GM12892 (cell line): ENCODE measurements around the gene CNDP2.

Experiments
- DNase-seq: peaks from one replicate; pipeline ENCODE4 v3.0.0; 2011; ENCODE audit not compliant: insufficient read length
- FAIRE-seq: peaks from 2 replicates; lab custom pipeline; 2011; peaks lifted over from hg19 to GRCh38; lab: Jason Lieb, UNC
- POLR2A ChIP-seq: IDR thresholded peaks from 2 replicates; pipeline ENCODE4 v1.6.1; 2011; ENCODE audit warnings: low read depth, low read length, control low read depth
- POLR2AphosphoS5 ChIP-seq: IDR thresholded peaks from 2 replicates; pipeline ENCODE4 v1.6.1; 2011; ENCODE audit warnings: low read depth, low read length, control low read depth
- TAF1 ChIP-seq: IDR thresholded peaks from 2 replicates; pipeline ENCODE4 v1.6.1; 2011; ENCODE audit warnings: low read depth, mild to moderate bottlenecking, control low read depth, low read length, borderline replicate concordance

Gene CNDP2

DNA sequence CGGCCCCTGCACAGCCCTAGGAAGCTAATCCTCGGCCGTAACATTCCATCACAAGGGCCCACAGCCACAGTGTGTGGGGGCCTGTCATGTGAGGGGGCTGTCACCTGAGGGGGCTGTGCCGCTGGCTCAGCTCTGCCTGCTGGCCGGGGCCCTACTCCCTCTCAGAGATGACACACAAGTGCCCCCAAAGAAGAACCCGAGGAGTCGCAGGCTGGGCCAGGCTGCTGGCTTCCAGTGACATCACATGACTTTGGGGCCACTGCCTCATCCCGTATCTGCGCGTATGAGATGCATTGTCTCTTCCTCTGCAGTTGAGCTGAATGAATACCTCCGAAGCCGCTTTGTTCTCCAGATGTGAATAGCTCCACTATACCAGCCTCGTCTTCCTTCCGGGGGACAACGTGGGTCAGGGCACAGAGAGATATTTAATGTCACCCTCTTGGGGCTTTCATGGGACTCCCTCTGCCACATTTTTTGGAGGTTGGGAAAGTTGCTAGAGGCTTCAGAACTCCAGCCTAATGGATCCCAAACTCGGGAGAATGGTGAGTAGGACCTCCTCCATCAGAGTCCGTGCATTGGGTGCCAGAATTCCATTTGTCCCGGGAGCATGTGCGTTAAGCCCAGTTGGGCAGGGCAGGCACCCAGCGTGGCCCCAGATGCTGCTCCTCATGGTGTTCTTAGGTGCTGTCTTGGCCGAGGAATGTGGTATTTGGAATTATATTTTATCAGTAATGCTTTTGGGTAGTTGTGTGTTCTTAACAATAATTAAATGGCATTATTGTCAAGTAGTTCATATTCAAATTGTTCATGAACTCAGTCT lies 38.2 kb downstream of the CNDP2 start, which contains the start of gene CNDP1:
Gene CNDP1, plus strand, starts transcription at position 351 of the 820 bp plus-strand sequence. Its CDS starts 168 bp downstream, at position 519.
- FAIRE-seq (no peak), DNase-seq (no peak)
- TF ChIP-seq POLR2A (no peak), TAF1 (no peak), POLR2AphosphoS5 (no peak)

DNA sequence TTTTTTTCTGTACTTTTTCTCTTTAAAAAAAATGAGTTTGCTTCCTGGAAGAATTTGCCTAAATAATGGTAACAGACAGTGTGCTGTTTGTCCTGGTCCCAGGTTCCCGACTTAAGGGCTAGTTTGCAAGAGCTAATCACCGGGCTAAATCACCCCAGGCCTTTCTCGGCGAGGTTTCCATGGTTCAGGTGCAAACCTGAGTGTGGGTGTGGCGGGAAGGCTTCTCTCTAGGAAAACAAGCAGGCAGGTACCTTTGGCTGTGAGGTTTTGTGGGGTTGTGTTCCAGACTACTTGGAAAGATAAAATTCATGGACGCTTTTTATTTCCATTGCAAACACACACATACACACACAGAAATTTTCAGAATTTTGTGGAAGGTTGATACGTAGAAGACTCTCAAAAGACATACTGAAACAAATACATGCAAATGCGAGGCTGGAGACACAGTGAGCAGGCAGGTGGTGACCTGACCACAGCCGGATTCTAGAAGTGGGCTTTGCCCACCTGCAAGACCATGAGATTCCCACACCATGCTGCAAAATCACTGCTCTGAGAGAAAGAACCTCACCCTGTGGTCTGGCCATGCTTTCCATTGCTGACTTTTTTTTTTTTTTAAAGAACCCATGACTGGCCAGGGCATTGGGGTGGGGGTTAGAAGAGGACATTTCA lies 39.0 kb downstream of the CNDP2 start:
- TF ChIP-seq POLR2A (no peak), POLR2AphosphoS5 (no peak), TAF1 (no peak)
- DNase-seq (no peak), FAIRE-seq (no peak)

DNA sequence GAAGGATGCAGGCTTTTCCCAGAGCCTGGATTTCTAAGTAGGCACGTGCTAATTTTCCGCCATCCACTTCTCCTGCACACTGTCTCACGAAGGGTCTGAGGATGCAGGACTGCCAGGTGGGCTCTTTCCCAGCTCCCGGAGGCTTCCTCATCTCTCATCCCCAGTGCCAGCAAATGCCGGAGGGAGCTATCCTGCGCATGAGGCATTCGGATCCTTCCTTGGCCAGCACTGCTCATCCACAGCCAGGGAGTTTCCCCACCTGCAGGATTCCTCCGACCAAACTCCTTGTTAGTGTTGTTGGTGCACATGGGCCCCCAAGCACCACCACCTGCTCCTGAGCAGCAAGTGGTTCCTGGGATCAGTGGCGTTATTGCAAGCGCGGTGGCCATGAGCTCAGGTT lies 43.1 kb downstream of the CNDP2 start:
- no peak for TF ChIP-seq POLR2A
- TF ChIP-seq TAF1 = no peak
- no peak for TF ChIP-seq POLR2AphosphoS5
- DNase-seq = no peak
- no peak for FAIRE-seq

DNA sequence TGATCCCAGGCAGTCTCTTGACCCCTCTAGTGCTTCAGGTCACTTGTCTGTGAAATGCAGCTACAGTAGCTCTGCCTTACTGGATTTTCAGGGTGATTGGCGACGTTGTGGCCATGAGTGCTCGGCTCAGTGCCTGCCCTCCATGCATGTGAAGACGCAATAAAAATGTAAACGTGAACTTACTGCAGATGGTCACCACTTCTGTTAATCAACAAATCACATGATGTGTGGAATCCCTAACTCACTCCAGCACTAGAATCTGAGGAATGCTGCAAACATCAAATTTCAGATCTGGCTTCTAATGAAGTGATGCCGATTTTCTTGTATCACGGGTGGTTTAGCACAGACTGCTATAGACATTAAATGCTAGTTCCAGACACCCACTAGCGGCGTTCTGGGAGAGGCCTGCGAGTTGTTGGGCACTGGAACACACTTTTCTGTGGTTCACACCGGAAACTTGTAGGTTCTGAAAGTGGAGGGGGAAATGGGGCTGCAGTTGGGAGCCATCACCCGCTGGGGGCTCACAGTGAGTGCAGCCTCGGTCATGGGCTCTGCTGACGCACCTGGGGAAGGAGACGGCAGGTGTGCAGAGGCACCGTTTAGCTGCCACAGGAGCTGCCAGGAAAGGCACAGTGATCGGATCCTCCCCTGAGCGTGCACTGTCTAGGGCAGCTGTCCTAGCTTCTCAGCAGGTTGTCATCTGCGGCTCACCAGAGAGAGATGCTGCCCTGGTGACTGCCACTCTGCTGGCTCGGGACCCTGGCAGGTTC lies 44.7 kb downstream of the CNDP2 start:
- FAIRE-seq (no peak), DNase-seq (no peak)
- TF ChIP-seq POLR2A (no peak), POLR2AphosphoS5 (no peak), TAF1 (no peak)

DNA sequence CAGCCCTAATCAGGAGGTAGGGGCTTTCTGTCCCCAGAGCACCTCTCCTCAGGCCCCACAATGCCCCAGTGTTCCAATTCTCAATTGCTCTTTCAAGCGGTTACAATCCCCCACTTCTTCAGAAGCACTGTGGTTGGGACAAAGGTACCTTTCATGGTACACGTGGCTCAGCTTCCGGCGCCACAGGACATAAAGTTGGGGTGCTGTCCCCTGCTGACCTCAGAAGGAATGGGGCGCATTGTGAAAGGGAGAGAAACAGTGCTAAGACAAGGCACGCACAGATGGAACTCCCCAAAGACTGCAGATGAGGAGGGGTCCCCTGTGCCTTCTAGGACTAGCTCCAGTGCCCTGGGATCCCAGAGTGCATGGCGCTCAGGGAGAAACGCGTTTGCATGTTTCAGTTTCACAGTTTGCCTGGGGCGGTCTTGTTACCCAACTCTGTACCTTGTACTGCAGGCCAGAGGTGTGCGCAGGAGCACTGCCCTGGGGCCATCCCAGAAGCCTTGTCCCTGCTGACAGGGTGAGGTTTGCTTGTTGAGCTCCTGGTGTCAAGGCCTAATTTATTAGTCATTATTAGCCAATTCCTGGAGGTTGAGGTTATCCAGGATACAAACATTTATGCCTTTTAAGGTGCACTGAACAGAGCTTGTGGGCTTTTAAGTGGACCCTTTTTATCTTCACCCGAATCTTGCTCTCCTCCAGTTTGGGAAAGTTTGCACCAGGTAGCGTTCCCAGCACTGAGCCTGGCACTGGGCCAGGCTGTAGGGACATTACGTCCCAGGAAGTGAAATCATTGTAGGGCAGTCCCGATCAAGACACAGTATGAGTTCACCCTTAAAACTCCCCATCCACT lies 45.8 kb downstream of the CNDP2 start:
- no peak for FAIRE-seq
- no peak for DNase-seq
- TF ChIP-seq TAF1 (no peak), POLR2AphosphoS5 (no peak), POLR2A (no peak)

DNA sequence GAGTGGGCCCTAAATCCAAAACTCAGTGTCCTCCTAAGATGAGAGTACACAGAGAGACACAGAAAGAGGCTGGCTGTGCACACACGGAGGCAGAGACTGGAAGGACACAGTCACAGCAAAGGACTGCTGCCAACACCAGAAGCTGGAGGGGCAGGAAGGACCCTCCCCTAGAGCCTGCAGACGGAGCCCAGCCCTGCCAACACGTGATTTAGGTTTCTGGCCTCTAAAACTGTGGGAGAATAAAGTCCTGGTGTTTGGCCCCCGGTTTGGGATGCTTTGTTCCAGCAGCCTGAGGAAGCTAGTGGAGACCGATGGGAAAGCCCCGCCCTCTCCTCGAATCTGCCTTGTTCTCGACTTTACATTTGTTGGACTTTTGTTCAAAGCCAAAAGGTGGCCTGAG lies 48.7 kb downstream of the CNDP2 start:
- TF ChIP-seq POLR2AphosphoS5 (no peak), POLR2A (no peak), TAF1 (no peak)
- no peak for FAIRE-seq
- DNase-seq = no peak

DNA sequence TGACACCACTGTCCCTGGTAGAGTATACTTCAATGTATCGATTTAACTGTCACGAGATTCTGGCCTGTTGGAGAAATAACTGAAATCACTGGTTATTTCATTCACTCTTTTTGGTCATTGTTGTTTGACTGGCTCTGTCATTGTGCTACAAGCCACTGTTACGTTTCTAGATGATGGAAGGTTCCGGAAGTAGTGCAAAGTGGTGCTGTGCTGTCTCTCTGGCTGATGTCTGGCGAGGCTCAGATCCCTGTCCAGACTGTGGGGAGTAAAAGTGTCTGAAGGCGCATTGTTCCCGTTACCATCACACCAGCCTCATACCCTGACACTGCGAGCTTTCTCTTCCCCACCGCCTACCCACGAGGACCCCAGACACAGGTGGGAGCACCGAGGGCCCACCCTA lies 49.8 kb downstream of the CNDP2 start:
- TF ChIP-seq POLR2A = no peak
- no peak for TF ChIP-seq TAF1
- TF ChIP-seq POLR2AphosphoS5 = no peak
- FAIRE-seq = no peak
- no peak for DNase-seq

DNA sequence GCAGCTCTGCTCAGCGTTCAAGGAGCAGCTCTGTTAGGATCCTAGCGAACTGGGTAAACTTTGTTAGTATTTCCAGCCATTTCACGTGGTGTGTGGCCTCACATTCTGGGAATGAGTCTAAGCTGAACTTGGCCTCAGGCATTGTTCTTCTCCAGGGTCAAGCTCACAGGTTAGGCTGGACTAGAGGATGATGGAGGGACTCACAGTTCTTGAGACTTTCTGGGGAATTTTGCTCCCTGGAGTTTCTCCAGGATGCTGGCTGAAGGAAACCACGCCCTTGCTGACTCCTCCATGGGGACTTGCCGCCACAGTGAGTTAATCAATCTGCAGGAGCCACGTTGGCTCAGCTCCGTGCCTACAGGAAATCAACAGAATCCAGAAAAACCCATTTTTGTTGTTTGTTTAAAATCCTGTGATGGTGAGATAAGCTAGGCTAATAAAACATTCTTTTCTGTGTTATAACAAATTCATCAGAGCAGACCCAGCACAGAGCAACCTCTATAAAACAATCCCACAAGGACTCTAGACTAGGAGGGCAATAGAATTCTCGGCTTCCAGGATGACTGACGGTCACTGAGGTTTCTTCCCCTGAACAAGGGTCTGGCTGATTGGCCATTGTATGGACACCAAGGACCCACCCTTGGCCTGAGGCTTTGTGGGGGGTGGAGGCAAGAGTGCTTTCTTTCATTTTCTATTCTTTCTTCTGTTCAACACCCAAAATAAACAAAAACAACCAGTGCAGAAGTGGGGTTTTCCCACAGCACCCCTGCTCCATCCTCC lies 50.8 kb downstream of the CNDP2 start:
- TF ChIP-seq POLR2A = no peak
- TF ChIP-seq TAF1 = no peak
- TF ChIP-seq POLR2AphosphoS5 = no peak
- DNase-seq (no peak), FAIRE-seq (no peak)

DNA sequence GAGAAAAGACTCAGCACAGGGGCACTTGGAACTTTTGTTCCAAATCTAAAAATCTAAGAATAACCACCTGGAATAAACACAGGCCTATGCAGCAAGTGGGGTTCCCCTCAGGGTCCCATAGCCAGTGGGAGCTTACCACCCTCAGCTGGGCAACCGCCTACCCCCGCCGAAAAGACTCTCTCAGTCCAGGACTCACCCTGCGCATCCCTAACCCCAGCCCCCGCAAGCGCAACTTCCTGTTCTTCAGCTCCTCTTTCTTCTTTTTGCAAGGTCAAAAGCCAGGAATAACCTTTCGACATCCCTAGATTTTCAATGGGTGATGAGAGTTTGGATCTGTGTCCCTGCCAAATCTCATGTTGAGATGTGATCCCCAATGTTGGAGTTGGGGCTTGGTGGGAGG lies 51.7 kb downstream of the CNDP2 start:
- DNase-seq (no peak), FAIRE-seq (no peak)
- TF ChIP-seq POLR2AphosphoS5 (no peak), TAF1 (no peak), POLR2A (no peak)
